Skeletal muscle cell (primary cell): Measurements from ENCODE around the gene PTCSC3.

Experiments
- DNase-seq: peaks from one replicate; pipeline ENCODE4 v3.0.0-alpha.2; 2010; ENCODE audit warnings: low read depth
- H3K4me3 ChIP-seq: 2 replicates; pipeline ENCODE4 v1.5.1; 2011; ENCODE audit warnings: low read depth, mild to moderate bottlenecking, control low read depth, low read length, moderate library complexity

The PTCSC3 gene

GRCh38 chr14:36091096-36091495 is 85.4 kb downstream of the PTCSC3 start:
- peak; percentile 60 for DNase-seq
- H3K4me3 ChIP-seq = no peak overlapping the region

DNA sequence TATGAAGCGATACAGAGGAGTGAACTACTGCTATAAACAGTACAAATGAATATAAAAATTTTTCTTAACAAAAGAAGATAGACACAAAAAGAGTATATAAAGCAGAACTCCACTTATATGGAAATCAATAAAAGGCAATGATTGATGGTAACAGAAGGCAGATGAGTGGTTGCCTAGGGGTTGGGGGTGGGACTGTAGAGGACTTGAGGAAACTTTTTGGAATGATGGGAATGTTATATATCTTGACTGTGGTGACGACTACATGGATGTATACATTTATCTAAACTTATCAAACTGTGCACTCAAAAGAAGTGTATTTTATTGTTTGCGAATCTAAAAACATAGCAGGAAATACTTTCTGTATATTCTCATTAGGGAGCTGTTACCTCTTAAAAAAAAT is 89.1 kb downstream of the PTCSC3 start:
- no peak overlapping the region for H3K4me3 ChIP-seq
- no peak for DNase-seq

- H3K4me3 ChIP-seq = no peak overlapping the region
- DNase-seq = no peak
These were observed 89.7 kb downstream of the PTCSC3 start for GRCh38 chr14:36086629-36087395.

DNA sequence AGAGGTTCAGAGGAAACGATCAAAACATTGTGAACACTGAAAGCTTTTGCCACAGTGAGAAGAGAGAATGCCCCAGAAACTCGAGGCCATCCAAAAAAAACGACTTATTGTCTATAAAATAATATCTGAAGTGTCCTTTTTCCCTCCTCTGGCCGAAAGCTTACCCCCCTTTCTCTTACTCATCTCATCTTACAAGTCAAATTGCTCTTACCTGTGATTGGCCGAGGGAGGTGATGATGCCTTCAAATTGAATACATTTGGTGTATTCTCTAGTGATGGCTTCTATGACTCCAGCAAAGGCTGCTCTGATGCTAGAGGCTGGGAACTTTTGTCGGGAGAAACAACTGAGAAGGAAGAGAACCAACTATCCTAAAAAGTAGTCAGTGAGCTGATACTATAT is 90.7 kb downstream of the PTCSC3 start:
- H3K4me3 ChIP-seq = no peak overlapping the region
- no peak for DNase-seq
